ENCODE data around the gene FUT1.
"Not testable (repeated sequence)": the region's sequence is repeated elsewhere in the genome, so short reads cannot be mapped to it uniquely, and the experiment has no call there.

Gene FUT1

DNA sequence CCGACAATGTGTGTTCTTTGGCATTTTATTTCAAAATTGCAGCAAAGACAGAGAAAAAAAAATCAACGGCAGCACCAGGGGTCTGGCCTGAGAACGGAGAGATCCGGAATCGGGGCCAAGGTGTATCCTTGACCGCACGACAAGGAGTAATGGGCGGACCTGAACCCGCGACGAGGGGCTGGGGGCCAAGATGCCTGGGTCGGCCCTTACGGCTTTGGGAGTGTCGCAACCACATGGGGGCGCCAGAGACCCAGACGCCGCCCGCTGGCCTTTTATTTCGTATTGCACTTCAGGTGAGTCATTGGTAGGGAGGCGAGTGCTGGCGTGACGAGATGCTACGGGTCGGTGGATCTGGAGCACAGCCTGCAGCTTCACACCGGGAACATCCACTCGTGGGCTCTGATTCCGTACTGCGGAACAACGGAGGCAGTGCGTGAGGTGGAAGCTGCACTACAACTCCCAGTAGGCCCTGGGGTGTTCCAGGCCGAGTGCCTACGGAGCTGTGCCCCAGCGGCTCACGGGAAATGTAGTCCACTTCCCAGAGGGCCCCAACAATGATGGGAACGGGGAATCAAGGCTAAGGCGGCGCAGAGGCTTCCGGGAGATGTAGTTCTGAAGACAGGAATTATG is 42.7 kb upstream of the FUT1 start:
- peak overlapping the region; percentile 69 for H3K27ac ChIP-seq
- TF ChIP-seq, protein P1, sequence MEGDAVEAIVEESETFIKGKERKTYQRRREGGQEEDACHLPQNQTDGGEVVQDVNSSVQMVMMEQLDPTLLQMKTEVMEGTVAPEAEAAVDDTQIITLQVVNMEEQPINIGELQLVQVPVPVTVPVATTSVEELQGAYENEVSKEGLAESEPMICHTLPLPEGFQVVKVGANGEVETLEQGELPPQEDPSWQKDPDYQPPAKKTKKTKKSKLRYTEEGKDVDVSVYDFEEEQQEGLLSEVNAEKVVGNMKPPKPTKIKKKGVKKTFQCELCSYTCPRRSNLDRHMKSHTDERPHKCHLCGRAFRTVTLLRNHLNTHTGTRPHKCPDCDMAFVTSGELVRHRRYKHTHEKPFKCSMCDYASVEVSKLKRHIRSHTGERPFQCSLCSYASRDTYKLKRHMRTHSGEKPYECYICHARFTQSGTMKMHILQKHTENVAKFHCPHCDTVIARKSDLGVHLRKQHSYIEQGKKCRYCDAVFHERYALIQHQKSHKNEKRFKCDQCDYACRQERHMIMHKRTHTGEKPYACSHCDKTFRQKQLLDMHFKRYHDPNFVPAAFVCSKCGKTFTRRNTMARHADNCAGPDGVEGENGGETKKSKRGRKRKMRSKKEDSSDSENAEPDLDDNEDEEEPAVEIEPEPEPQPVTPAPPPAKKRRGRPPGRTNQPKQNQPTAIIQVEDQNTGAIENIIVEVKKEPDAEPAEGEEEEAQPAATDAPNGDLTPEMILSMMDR (conservative IDR thresholded peaks at IDR 0.05), result peak; percentile 98

DNA sequence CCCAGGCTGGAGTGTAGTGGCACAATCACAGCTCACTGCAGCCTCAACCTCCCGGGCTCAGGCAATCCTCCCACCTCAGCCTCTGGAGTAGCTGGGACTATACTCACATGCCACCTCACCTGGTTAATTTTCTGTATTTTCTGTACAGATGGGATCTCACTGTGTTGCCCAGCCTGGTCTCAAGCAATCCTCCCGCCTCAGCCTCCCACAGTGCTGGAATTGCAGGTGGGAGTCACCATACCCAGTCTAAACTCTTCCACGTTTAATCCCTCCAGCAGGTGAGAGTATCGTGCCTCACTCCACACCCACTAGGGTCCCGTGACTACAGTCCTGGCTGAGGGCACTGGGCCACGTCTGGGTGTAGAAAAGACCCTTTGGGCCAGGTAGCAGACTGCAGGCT is 41.9 kb upstream of the FUT1 start:
- TF ChIP-seq, protein P1 (conservative IDR thresholded peaks at IDR 0.05), result no peak
- H3K27ac ChIP-seq, result peak overlapping the region; percentile 69

DNA sequence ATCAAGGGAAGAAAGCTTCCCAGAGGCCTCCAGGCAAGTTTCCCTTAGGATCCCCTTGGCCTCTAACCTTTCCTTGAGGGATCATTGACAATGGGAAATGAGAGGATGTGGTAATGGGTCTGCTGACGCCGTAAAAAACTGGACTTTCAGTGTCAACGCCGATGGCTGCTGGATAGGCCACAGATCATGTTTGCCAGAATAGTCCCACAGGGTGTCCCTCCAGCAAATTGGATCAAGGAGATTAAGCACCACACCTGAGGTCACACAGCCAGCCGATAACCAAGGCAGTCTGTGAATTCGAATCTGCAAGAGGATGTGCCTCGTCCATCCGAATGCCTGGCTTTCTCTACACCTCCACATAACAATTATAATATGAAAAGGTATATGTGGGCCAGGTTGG is 40.8 kb upstream of the FUT1 start:
- TF ChIP-seq, protein P1 (conservative IDR thresholded peaks at IDR 0.05), result no peak
- no peak overlapping the region for H3K27ac ChIP-seq

DNA sequence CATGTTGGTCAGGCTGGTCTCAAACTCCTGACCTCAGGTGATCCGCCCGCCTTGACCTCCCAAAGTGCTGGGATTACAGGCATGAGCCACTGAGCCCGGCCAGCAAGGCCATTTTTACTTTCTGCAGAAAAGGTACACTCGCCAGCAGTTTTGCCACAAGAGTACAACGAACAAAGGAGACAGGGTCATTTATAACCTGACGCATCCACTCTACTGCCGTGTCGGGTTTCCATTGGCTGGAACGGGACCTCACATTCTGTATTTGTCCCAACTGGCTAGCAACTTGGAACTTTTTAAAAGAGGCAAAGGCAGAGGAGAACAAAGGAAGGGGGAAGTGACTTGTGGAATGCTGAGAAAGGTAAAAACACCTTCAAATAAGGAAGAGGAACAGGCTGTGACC is 34.9 kb upstream of the FUT1 start:
- not testable (repeated sequence) for H3K27ac ChIP-seq

DNA sequence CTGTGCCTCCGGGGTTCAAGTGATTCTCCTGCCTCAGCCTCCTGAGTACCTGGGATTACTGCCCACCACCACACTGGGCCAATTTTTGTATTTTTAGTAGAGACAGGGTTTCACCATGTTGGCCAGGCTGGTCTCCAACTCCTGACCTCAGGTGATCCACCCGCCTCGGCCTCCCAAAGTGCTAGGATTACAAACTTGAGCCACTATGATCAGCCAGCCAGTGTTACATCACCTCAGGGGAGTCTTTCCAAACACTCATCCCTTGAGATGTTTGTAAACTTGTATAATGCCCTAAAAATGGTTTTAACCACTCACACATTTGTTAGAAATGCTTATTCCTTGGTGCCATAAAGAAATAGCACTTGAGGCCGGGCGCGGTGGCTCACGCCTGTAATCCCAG is 34.0 kb upstream of the FUT1 start:
- not testable (repeated sequence) for H3K27ac ChIP-seq

DNA sequence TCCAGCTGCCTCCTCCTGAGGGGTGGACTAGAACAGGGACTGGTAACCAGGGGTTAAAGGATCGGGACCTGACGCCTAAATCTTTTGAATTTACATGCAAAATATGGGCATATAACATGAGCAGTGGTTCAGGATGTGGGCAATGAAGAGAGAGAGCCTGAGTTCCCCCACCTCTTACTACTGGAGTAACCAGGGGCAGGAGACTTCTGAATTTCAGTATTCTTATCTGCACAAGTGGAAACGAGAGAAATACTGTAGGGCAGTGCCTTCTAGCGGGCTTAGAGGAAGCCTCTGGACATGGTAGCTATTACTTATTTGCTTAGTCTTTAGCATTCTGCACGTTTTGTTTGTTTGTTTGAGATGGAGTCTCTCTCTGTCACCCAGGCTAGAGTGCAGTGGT is 32.1 kb upstream of the FUT1 start:
- no peak overlapping the region for H3K27ac ChIP-seq
- TF ChIP-seq, protein P1 (conservative IDR thresholded peaks at IDR 0.05), result peak; percentile 67

DNA sequence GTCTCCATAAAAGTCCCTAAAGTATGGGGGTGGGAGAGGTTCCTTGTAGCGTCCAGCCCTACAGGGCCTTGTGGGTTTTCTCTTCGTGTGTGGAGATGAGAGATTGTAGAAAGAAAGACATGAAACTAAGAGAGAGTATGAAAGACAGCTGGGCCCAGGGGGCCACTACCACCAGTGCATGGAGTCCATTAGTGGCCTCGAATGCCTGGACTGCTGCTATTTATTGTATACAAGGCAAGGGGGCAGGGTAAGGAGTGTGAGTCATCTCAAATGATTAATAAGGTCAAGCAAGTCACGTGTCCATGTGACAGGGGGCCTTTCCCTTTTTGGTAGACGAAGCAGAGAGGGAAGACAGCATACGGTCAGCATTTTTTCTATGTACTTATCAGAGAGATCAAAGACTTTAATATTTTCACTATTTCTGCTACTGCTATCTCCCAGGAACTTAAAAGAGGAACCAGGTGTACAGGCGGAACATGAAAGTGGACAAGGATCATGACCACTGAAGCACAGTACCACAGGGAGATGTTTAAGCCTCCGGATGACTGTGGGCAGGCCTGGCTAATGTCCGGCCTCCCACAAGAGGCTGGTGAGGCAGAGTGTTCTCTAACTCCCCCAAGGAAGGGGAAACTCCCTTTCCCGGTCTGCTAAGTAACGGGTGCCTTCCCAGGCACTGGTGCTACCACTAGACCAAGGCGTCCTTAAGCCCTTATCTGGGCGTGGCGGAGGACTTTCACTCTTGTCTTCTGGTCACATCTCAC is 28.4 kb upstream of the FUT1 start:
- no peak overlapping the region for H3K27ac ChIP-seq
- TF ChIP-seq, protein P1 (conservative IDR thresholded peaks at IDR 0.05), result no peak

DNA sequence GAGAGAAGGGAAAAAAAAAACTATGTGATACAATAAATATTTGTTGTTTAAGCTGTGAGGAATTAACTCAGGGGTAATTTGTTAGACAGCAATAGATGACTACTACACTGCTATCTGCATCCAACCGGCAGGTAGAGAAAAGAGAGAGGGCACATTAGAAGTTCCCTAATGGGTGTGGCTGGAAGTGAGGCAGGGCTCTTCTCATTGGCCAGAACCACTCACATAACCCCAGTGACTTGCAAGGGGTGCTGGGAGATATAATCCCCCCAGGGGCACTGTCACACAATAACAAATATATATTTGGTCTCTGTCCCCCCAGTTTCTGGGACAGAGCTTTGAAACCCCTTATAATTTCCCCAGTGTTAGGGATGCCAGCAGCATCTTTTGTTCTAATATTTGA is 27.2 kb upstream of the FUT1 start:
- TF ChIP-seq, protein P1 (conservative IDR thresholded peaks at IDR 0.05), result no peak

More for the DNA sequence above, 27.2 kb upstream of the FUT1 start:
- no peak overlapping the region for H3K27ac ChIP-seq
